Measurements from ENCODE around the gene SLC7A7. TPM values are rescaled to one million over a fixed set of nuclear protein-coding genes. Genes with fewer than 3 reads are reported as not detected.
A peak's percentile ranks its signal among the peaks of the same experiment; 100 is the strongest.

The SLC7A7 gene
- polyA plus RNA-seq, 2 of the 4 experiments (the other 2 are of a cell fraction), result 44.2 to 86.8 TPM

GRCh38 chr14:22848351-22849164 lies 33.3 kb upstream of the SLC7A7 start:
- 87% methylated on average over 10 of the region's 12 CpGs for WGBS (ENCODE audit: missing lambda C conversion rate)
- peaks cover 4% of the 10 kb centered on the region; the same call in 2 of the 3 replicates for H3K4me1 ChIP-seq
- TF ChIP-seq MAFK (IDR thresholded peaks at IDR 0.05; ENCODE audit: partially characterized antibody) (peak; percentile 36), HEYL (CRISPR knock-in tag; IDR thresholded peaks at IDR 0.05) (no peak)
- CTCF ChIA-PET, result interaction anchor here (0.6 to 9.9 kb wide), 12 partner anchors 9 to 428 kb away, joined by 3 to 259 read pairs (median 5); partner anchors contain the start of genes LRP10 and MMP14
- POLR2A ChIA-PET, result interaction anchor here (0.7 kb wide), 1 partner anchor 18 kb away, joined by 3 read pairs; no protein-coding TSS in a partner anchor
- H3K9me3 ChIP-seq, result no peaks in the 10 kb centered on the region
- H3K4me2 ChIP-seq, result no peak overlapping the region
- 0 out of 6 replicates have a peak overlapping the region, but pooled peaks of 1 of the 2 experiments have one; percentile 36 for H3K27ac ChIP-seq
- ATAC-seq, result no peak
- H3K4me3 ChIP-seq, result no peak overlapping the region
- no peak for FAIRE-seq
- DNase-seq (ENCODE audit: low read depth in 1 of 2, low spot score in 1 of 2), result no peak

- ChIA-PET CTCF (interaction anchor here (0.7 to 9.9 kb wide), 7 partner anchors 8 to 429 kb away, joined by 3 to 259 read pairs (median 9); partner anchors contain the start of genes LRP10 and MMP14), POLR2A (no interaction called here)
- DNase-seq (ENCODE audit: low read depth in 1 of 2, low spot score in 1 of 2) (no peak), ATAC-seq (no peak; a peak in 1 of 6 replicates), FAIRE-seq (no peak)
- no peaks in the 10 kb centered on the region for H3K9me3 ChIP-seq
- 83% methylated on average over 14 of the region's 14 CpGs for WGBS (ENCODE audit: missing lambda C conversion rate)
- H3K27ac ChIP-seq, result peak overlapping the region in 1 of 2 experiments; percentile 36; a peak in 1 of 6 replicates
- no peak overlapping the region for H3K4me2 ChIP-seq
- peaks cover 2% of the 10 kb centered on the region; the same call in 2 of the 3 replicates for H3K4me1 ChIP-seq
- no peak for TF ChIP-seq KDM5A (IDR thresholded peaks at IDR 0.05)
- no peak for TF ChIP-seq ELK1 (IDR thresholded peaks at IDR 0.05; ENCODE audit: low read depth, low read length)
- no peak for TF ChIP-seq ZC3H11A (IDR thresholded peaks at IDR 0.05)
- TF ChIP-seq RNF2 (IDR thresholded peaks at IDR 0.05; ENCODE audit: borderline replicate concordance, low read depth), result no peak
- TF ChIP-seq CEBPB (IDR thresholded peaks at IDR 0.05), result no peak
- no peak for TF ChIP-seq MAX (IDR thresholded peaks at IDR 0.05)
- TF ChIP-seq HES2 (IDR thresholded peaks at IDR 0.05), result no peak
- no peak for TF ChIP-seq FOSL2 (IDR thresholded peaks at IDR 0.05)
- no peak for TF ChIP-seq FOSL2 (CRISPR knock-in tag; IDR thresholded peaks at IDR 0.05)
- TF ChIP-seq CHD4 (IDR thresholded peaks at IDR 0.05; ENCODE audit: borderline replicate concordance), result no peak
- TF ChIP-seq POLR2AphosphoS2 (conservative IDR thresholded peaks at IDR 0.05; ENCODE audit: low read length), result no peak
- TF ChIP-seq ZNF302 (CRISPR knock-in tag; IDR thresholded peaks at IDR 0.05), result no peak
- TF ChIP-seq FOSB (CRISPR knock-in tag; IDR thresholded peaks at IDR 0.05), result no peak
- TF ChIP-seq USF2 (IDR thresholded peaks at IDR 0.05), result no peak
- TF ChIP-seq TFCP2L1 (CRISPR knock-in tag; IDR thresholded peaks at IDR 0.05), result no peak
- TF ChIP-seq MYC (IDR thresholded peaks at IDR 0.05; ENCODE audit: borderline replicate concordance, low read length), result no peak
- no peak overlapping the region for H3K4me3 ChIP-seq
Observed at GRCh38 chr14:22847661-22848341, 32.6 kb upstream of the SLC7A7 start.

GRCh38 chr14:22846811-22847307 lies 31.6 kb upstream of the SLC7A7 start:
- FAIRE-seq, result no peak
- ATAC-seq, result no peak
- no peak for TF ChIP-seq POLR2AphosphoS2 (conservative IDR thresholded peaks at IDR 0.05; ENCODE audit: low read length)
- TF ChIP-seq GATA3 (IDR thresholded peaks at IDR 0.05; ENCODE audit: borderline replicate concordance), result no peak
- TF ChIP-seq EHMT2 (IDR thresholded peaks at IDR 0.05; ENCODE audit: low read depth), result no peak
- TF ChIP-seq BHLHE40 (IDR thresholded peaks at IDR 0.05; ENCODE audit: low read depth, low read length), result no peak
- no peak for TF ChIP-seq ZC3H11A (IDR thresholded peaks at IDR 0.05)
- no peak for TF ChIP-seq ZFP36 (IDR thresholded peaks at IDR 0.05; ENCODE audit: borderline replicate concordance, partially characterized antibody)
- TF ChIP-seq RNF2 (IDR thresholded peaks at IDR 0.05; ENCODE audit: borderline replicate concordance, low read depth), result no peak
- no peak for TF ChIP-seq SMC3 (IDR thresholded peaks at IDR 0.05)
- TF ChIP-seq HDAC2 (IDR thresholded peaks at IDR 0.05), result no peak
- no peak for TF ChIP-seq POLR2A (IDR thresholded peaks at IDR 0.05; ENCODE audit: low read length)
- TF ChIP-seq HEYL (CRISPR knock-in tag; IDR thresholded peaks at IDR 0.05), result no peak
- TF ChIP-seq HOXB5 (CRISPR knock-in tag; IDR thresholded peaks at IDR 0.05), result no peak
- TF ChIP-seq CHD2 (IDR thresholded peaks at IDR 0.05; ENCODE audit: low read length, partially characterized antibody), result no peak
- no peak for TF ChIP-seq MAX (IDR thresholded peaks at IDR 0.05)
- POLR2A ChIA-PET, result no interaction called here
- no peak for DNase-seq (ENCODE audit: low read depth in 1 of 2, low spot score in 1 of 2)
- Histone ChIP-seq H3K4me2 (no peak overlapping the region), H3K4me3 (no peak overlapping the region), H3K27ac (peak overlapping the region in 1 of 2 experiments; percentile 26; a peak in 2 of 6 replicates), H3K4me1 (no peaks in the 10 kb centered on the region), H3K9me3 (no peaks in the 10 kb centered on the region)
- 68% methylated on average over 11 of the region's 11 CpGs for WGBS (ENCODE audit: missing lambda C conversion rate)
- CTCF ChIA-PET, result interaction anchor here (0.5 to 9.9 kb wide), 4 partner anchors 20 to 340 kb away, joined by 4 to 259 read pairs (median 76); partner anchors contain the start of gene LRP10
